HG02623 (cell line): Measurements from ENCODE around the gene RAB1A.
A peak's percentile ranks its signal among the peaks of the same experiment; 100 is the strongest.
"Not testable (repeated sequence)": the region's sequence is repeated elsewhere in the genome, so short reads cannot be mapped to it uniquely, and the experiment has no call there.

Experiments
- ATAC-seq: cut with Tn5 transposase; IDR thresholded peaks from one replicate; pipeline ENCODE4 v1.9.1; 2021; ENCODE audit warnings: moderate library complexity; ENCODE audit not compliant: unreplicated experiment

The RAB1A gene

GRCh38 chr2:65137197-65137775, 7.4 kb upstream of the RAB1A start:
- no peak for ATAC-seq

DNA sequence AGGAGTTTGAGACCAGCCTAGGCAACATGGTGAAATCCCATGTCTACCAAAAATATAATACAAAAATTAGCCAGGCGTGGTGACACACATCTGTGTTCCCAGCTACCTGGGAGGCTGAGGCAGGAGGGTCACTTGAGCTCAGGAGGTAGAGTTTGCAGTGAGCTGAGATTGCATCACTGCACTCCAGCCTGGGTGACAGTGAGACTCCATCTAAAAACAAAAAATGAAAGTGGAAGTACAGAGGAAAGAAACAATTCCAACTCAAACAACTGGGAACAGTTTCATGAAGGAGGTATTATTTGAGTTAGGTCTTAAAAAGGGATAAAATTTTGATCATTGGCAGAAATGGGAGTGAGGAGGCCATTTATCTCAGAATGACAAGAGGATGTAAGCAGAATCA, 6.3 kb upstream of the RAB1A start:
- ATAC-seq = no peak

GRCh38 chr2:65134158-65134557, 4.3 kb upstream of the RAB1A start:
- ATAC-seq = no peak

- ATAC-seq = no peak
Observed at GRCh38 chr2:65133626-65134025, 3.7 kb upstream of the RAB1A start.

DNA sequence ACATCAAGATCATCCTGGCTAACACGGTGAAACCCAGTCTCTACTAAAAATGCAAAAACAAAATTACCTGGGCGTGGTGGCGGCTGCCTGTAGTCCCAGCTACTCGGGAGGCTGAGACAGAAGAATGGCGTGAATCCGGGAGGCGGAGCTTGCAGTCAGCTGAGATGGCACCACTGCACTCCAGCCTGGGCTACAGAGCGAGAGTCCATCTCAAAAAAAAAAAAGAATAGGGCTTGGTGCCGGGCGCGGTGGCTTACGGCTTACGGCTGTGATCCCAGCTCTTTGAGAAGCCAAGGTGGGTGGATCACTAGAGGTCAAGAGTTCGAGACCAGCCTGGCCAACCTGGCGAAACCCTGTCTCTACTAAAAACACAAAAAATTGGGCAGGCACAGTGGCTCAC, 3.0 kb upstream of the RAB1A start:
- not testable (repeated sequence) for ATAC-seq

GRCh38 chr2:65130664-65131175, 814 bp upstream of the RAB1A start:
- ATAC-seq = peak; percentile 13

DNA sequence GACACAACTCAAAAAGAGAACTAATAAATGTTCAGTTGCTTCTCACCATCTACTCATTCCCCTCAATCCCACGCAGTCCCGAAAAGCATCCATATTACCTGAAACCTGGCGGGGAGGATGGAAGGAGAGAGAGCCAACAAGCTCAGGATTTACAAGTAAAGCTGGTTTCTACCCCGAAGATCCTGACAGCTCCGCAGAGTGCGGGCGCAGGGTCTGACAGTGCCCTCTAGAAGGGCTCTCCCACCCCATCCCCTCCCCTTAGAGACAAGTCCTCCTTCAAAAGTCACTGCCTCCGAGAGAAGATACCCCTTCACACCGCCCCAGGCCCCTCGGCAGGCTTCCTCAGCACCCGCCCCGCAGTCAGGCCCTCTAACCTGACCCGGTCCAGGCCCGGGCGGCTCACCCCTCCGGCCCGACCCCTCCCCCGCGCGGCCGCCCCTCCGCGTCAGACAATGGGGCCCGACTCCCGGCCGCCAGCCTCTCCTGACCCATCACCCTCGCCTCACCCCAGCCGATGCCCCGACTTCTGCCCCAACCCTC, 550 bp downstream of the RAB1A start:
- ATAC-seq = no peak

DNA sequence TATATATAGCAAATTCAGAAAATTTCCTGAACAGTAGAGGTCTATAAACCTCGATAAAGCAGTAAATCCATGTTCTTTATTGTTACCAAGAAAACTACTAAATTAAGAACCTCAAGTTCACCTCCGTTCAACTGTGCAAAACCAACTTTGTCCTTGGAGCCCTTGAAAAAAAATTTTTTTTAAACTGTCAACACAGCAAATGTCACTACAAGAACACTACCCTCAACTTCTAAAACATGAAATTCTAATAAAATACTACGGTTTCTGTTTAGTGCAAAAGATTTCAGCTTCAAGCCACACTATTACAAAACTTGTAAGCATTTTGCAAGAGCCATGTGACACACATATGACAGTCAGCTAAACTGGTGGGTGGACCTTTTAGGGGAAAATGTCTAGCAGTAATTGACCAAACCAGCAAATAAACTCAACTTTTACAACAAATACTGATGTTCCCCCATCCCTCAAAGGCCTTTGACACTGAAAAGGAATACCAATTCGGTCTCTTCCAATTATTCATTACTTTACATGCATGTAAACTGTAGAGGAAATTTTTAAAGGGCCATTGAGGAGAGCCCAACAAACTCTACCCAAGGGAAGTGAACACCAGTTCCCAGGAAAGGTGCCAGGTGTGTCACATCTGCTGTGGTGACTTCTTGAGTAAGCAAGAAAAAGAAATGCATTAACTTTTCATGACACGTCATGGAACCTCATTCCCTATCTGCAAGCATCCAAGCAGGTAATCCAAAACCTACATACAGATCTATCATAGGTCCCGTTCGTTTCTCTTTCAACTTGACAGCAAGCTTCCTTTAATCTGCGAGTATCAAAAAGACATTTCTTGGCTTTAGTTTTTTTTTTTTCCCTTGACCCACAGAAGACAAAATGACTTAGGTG, 1.4 kb downstream of the RAB1A start:
- no peak for ATAC-seq

DNA sequence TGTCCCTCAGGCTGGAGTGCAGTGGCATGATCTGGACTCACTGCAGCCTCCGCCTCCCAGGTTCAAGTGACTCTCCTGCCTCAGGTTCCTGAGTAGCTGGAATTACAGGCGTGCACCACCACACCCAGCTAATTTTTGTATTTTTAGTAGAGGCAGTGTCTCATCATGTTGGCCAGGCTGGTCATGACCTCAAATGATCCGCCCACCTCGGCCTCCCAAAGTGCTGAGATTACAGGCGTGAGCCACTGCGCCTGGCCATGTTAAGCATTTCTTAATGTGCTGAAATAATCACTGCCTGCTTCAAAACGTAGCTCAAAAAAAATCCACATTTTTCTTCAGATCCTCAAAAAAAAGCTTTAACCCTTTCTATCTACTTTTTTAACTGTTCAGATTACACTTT, 4.4 kb downstream of the RAB1A start:
- ATAC-seq = not testable (repeated sequence)

- no peak for ATAC-seq
Observed at GRCh38 chr2:65122313-65122712, 7.6 kb downstream of the RAB1A start.

DNA sequence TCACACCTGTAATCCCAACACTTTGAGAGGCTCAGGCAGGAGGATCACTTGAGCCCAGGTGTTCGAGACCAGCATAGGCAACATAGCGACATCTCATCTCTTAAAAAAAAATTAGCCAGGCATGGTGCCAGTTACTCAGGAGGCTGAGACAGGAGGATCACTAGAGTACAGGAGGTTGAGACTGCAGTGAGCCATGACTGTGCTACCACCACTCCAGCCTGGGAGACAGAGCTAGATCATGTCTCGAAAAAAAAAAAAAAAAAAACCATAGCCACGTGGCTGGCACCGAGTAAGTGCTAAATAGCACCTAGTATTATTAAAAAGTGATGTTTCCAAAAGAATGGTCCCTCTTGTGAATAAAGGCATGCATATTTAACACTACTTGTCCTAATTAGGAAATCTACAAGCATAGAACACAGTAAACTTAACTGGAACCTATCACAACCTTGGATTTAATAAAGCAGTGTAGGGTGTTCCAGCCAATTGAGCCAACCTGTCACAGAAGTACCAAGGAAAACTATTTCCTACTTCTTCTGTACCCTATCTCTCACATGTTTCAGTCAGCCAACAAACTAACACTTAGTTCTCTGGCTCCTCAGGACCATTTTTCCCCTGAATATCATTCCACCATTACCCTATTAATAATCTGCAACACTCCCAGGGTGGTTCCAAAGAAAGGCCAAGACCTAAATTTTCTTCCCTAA, 8.8 kb downstream of the RAB1A start:
- ATAC-seq = no peak

GRCh38 chr2:65116645-65117044, 13.3 kb downstream of the RAB1A start:
- ATAC-seq = no peak

- no peak for ATAC-seq
Observed at GRCh38 chr2:65114921-65115320, 15.0 kb downstream of the RAB1A start.

DNA sequence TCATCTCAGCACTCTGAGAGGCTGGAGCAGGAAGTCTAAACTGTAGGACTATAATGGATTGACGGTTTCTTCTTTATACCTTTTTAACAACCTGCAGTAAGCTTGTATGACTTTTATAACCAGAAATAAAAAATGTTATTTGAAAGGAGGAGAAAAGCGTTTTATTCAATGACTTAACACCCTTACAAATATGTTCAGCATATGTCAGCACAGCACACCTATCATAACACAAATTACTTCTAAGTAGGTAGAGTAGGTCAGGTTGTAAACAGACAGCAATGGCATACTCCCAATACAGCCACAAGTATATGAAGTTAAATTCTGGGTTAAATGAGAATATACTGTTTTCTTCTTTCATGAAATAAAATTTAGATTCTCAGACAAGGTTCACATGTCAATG, 16.1 kb downstream of the RAB1A start:
- ATAC-seq = no peak

GRCh38 chr2:65113229-65113628, 16.7 kb downstream of the RAB1A start:
- ATAC-seq = no peak

- ATAC-seq = no peak
Observed at GRCh38 chr2:65112633-65113032, 17.3 kb downstream of the RAB1A start.

DNA sequence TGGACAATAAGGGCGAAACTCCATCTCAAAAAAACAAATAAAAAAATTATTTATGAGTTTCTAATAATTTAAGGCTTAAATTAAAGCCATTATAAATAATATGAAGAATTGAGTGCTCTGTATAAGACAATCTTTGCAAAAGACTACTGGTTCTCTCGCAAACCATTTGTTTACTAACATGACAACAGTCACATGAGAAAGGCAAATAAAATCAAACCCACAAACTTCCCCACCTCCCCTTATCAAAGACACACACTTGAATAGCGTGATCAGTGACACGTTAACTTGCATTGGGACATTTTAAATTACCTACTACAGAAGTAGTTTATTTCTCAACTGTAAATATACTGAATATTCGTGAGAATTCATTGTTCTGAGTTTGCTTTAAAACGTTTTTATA, 21.1 kb downstream of the RAB1A start:
- ATAC-seq = no peak

DNA sequence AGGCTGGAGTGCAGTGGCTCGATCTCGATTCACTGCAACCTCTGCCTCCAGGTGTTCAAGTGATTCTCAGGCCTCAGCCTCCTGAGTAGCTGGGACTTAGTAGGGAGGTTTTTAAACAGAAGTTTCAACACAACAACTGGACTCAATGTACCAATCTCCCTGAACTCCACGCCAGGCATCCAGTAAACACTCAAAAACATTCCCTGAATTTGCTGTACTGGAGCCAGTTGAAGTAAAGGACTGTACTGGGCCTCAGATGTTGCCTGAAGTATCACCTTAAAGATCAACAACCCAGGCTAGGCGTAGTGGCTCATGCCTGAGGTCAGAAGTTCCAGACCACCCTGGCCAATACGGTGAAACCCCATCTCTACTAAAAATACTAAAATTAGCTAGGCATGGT, 22.4 kb downstream of the RAB1A start:
- ATAC-seq = no peak

DNA sequence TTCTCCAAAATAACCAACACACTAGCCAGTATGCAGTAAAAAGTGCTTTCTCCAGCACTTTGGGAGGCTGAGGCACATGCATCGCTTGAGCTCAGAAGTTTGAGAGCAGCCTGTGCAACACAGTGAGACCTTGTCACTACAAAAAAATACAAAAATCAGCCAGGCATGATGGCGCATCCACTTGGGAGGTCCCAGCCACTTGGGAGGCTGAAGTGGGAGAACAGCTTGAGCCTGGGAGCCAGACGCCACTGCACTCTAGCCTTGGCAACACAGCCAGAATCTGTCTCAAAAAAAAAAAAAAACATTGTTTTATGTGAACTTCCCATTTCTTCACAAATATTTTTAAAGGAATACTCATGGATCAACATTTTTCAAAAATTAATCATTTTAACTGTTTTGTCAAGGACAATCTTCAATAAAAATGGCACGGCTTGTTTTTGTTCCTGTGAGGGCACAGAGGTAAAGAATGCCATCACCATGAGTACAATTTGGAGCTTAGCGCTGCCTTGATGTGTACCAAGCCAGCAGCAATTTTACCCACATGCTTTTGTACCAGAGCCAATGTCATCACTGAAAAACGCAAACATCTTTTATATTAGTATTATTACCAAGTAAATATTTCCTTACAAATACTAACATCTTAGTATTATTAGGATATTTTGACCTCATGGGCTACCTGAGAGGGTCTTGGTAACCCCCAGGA, 26.7 kb downstream of the RAB1A start:
- no peak for ATAC-seq

DNA sequence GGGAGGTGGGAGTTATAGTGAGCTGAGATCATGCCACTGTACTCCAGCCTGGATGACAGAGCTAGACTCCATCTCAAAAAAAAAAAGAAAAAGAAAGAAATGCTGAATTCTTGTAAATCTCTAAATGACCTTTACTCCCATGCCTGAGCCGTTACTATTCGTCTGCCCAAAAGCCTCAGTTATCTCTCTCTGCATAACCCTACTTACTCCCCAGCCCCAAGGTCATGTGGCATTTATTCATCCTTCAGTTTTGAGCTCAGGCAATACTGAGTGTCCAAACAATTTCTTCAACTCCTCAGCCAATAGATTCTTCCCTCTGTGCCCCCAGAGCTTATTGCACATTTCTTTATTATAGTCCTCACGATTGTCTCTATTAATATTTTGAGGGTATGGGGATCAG, 28.8 kb downstream of the RAB1A start:
- ATAC-seq = no peak

DNA sequence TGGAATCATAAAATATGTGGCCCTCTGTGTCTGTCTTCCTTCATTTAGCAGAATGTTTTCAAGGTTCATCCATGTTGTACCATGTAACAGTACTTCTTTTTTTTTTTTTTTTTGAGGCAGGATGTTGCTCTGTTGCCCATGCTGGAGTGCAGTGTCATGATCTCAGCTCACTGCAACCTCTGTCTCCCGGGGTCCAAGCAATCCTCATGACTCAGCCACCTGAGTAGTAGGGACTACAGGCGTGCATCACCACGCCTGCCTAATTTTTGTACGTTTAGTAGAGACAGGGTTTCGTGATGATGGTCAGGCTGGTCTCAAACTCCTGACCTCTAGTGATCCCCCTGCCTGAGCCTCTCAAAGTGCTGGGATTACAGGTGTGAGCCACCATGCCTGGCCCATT, 31.2 kb downstream of the RAB1A start:
- ATAC-seq = no peak
